IMR-90 (cell line): ENCODE measurements around the gene SDHAF4. TPM values are rescaled to one million over a fixed set of nuclear protein-coding genes. Genes with fewer than 3 reads are reported as not detected.

Experiments
- ATAC-seq: fragments of 200-7000 bp; cut with Tn5 transposase; 2 replicates; pipeline ENCODE4 v1.9.1; 2020; ENCODE audit warnings: low read depth, mild to moderate bottlenecking, moderate library complexity
- BruUV-seq: library from RNA; stranded (reverse); fragments of 400-500 nt; replicated peaks from 2 replicates; lab custom pipeline; 2021; lab: Mats Ljungman, UMichigan
- CTCF ChIA-PET: fragments of 300-600 bp; formaldehyde crosslinking; extraction: SDS; loops from one replicate; lab custom pipeline; 2021; ENCODE audit warnings: antibody characterized with exemption; lab: Yijun Ruan, JAX
- POLR2A ChIA-PET: fragments of 300-600 bp; sonication (Branson Sonifier 250); formaldehyde crosslinking; loops from one replicate; lab custom pipeline; 2022; ENCODE audit warnings: antibody characterized with exemption; ENCODE audit not compliant: unreplicated experiment; lab: Charles Lee
- DNase-seq: peaks from one replicate; pipeline ENCODE4 v3.0.0; 2013
- H2AFZ ChIP-seq: replicated peaks from 2 replicates; pipeline ENCODE3; 2013; ENCODE audit warnings: low read length, mild to moderate bottlenecking; ENCODE audit not compliant: poor library complexity
- H2AK5ac ChIP-seq: 2 replicates; pipeline ENCODE4 v1.6.1; 2013; ENCODE audit warnings: low read depth, low read length, inconsistent platforms
- H2AK9ac ChIP-seq: replicated peaks from 2 replicates; pipeline ENCODE3; 2013; ENCODE audit warnings: mild to moderate bottlenecking, low read depth, low read length, moderate library complexity; ENCODE audit not compliant: poor library complexity
- H2BK120ac ChIP-seq: 2 replicates; pipeline ENCODE4 v1.6.1; 2013; ENCODE audit warnings: low read depth, low read length, inconsistent platforms
- H2BK15ac ChIP-seq: 3 replicates; pipeline ENCODE4 v1.6.1; 2013; ENCODE audit warnings: low read depth, low read length, inconsistent platforms
- H2BK20ac ChIP-seq: 2 replicates; pipeline ENCODE4 v1.6.1; 2013; ENCODE audit warnings: low read depth, mild to moderate bottlenecking, inconsistent platforms, low read length, moderate library complexity
- H2BK5ac ChIP-seq: 2 replicates; pipeline ENCODE4 v1.6.1; 2013; ENCODE audit warnings: mild to moderate bottlenecking, low read depth, low read length, inconsistent platforms; ENCODE audit not compliant: poor library complexity, severe bottlenecking
- H3K14ac ChIP-seq: replicated peaks from 2 replicates; pipeline ENCODE4 v1.6.1; 2013; ENCODE audit warnings: low read depth, low read length, inconsistent platforms
- H3K18ac ChIP-seq: 2 replicates; pipeline ENCODE4 v1.6.1; 2013; ENCODE audit warnings: low read depth, low read length, control low read depth
- H3K23ac ChIP-seq: 2 replicates; pipeline ENCODE4 v1.6.1; 2013; ENCODE audit warnings: low read depth, low read length, inconsistent platforms
- H3K27ac ChIP-seq: 2 replicates; pipeline ENCODE4 v1.5.1; 2013; ENCODE audit warnings: mild to moderate bottlenecking, control low read depth, low read length; ENCODE audit not compliant: insufficient read depth
- H3K27me3 ChIP-seq: 2 replicates; pipeline ENCODE4 v1.6.1; 2013; ENCODE audit warnings: low read length; ENCODE audit not compliant: control insufficient read depth, insufficient read depth
- H3K36me3 ChIP-seq: 2 replicates; pipeline ENCODE4 v1.6.1; 2013; ENCODE audit warnings: low read length, mixed read lengths; ENCODE audit not compliant: control insufficient read depth, insufficient read depth
- H3K4ac ChIP-seq: 2 replicates; pipeline ENCODE4 v1.6.1; 2013; ENCODE audit warnings: low read depth, low read length, inconsistent platforms
- H3K4me1 ChIP-seq: 2 replicates; pipeline ENCODE4 v1.6.1; 2013; ENCODE audit warnings: low read length, mixed read lengths; ENCODE audit not compliant: control insufficient read depth, insufficient read depth
- H3K4me2 ChIP-seq: 2 replicates; pipeline ENCODE4 v1.6.1; 2013; ENCODE audit warnings: low read depth, mild to moderate bottlenecking, control low read depth, low read length, moderate library complexity
- H3K4me3 ChIP-seq: 2 replicates; pipeline ENCODE4 v1.5.1; 2013; ENCODE audit warnings: low read depth, mild to moderate bottlenecking, control low read depth, low read length, moderate library complexity; ENCODE audit not compliant: insufficient read depth
- H3K56ac ChIP-seq: 2 replicates; pipeline ENCODE4 v1.6.1; 2013; ENCODE audit warnings: low read length, inconsistent platforms; ENCODE audit not compliant: insufficient read depth; ENCODE audit errors: extremely low read depth
- H3K79me1 ChIP-seq, 2 experiments: 2 replicates each; pipeline ENCODE4 v1.6.1; 2013; ENCODE audit warnings: low read length in 2 of 2, inconsistent platforms in 1 of 2, low read depth in 1 of 2
- H3K9ac ChIP-seq: 2 replicates; pipeline ENCODE4 v1.6.1; 2013; ENCODE audit warnings: low read depth, low read length, control low read depth
- H3K9me1 ChIP-seq: 2 replicates; pipeline ENCODE4 v1.6.1; 2013; ENCODE audit warnings: low read length, inconsistent platforms; ENCODE audit not compliant: insufficient read depth
- H3K9me3 ChIP-seq: 2 replicates; pipeline ENCODE4 v1.6.1; 2013; ENCODE audit warnings: low read length; ENCODE audit not compliant: control insufficient read depth, insufficient read depth
- H4K20me1 ChIP-seq: 2 replicates; pipeline ENCODE4 v1.6.1; 2013; ENCODE audit warnings: low read length, inconsistent platforms; ENCODE audit not compliant: insufficient read depth
- H4K5ac ChIP-seq: 2 replicates; pipeline ENCODE4 v1.6.1; 2013; ENCODE audit warnings: mild to moderate bottlenecking, low read depth, low read length, control low read depth
- H4K8ac ChIP-seq, 2 experiments: 2 replicates each; pipeline ENCODE4 v1.6.1; 2013; ENCODE audit warnings: low read depth in 2 of 2, low read length in 2 of 2, control low read depth in 1 of 2, inconsistent platforms in 1 of 2
- H4K91ac ChIP-seq: 2 replicates; pipeline ENCODE4 v1.6.1; 2013; ENCODE audit warnings: low read depth, low read length, inconsistent platforms; ENCODE audit not compliant: insufficient read depth
- BHLHE40 ChIP-seq: fragments of 150-350 bp; IDR thresholded peaks from 2 replicates; pipeline ENCODE4 v1.6.1; 2016; ENCODE audit warnings: mild to moderate bottlenecking, low read depth, low read length
- CEBPB ChIP-seq: IDR thresholded peaks from 2 replicates; pipeline ENCODE4 v1.6.1; 2012; ENCODE audit warnings: low read depth, low read length, improper control_type of control experiment
- CHD1 ChIP-seq: IDR thresholded peaks from 2 replicates; pipeline ENCODE4 v1.6.1; 2012; ENCODE audit warnings: low read depth, low read length, improper control_type of control experiment
- CTCF ChIP-seq: conservative IDR thresholded peaks from 2 replicates; pipeline ENCODE4 v1.5.1; 2012; ENCODE audit warnings: mild to moderate bottlenecking, low read depth, low read length, improper control_type of control experiment
- FOS ChIP-seq: fragments of 150-350 bp; IDR thresholded peaks from 2 replicates; pipeline ENCODE4 v1.6.1; 2016; ENCODE audit warnings: low read depth, low read length
- MAFK ChIP-seq: IDR thresholded peaks from 2 replicates; pipeline ENCODE4 v1.6.1; 2012; ENCODE audit warnings: low read depth, low read length, improper control_type of control experiment
- MAZ ChIP-seq: IDR thresholded peaks from 2 replicates; pipeline ENCODE4 v1.6.1; 2012; ENCODE audit warnings: low read depth, mild to moderate bottlenecking, low read length, improper control_type of control experiment, moderate library complexity, borderline replicate concordance
- MXI1 ChIP-seq: IDR thresholded peaks from 2 replicates; pipeline ENCODE4 v1.6.1; 2012; ENCODE audit warnings: low read depth, mild to moderate bottlenecking, low read length, moderate library complexity, borderline replicate concordance
- NFE2L2 ChIP-seq: fragments of 150-350 bp; IDR thresholded peaks from 2 replicates; pipeline ENCODE4 v1.6.1; 2016; ENCODE audit warnings: low read depth, mild to moderate bottlenecking, low read length
- POLR2A ChIP-seq: IDR thresholded peaks from 2 replicates; pipeline ENCODE4 v1.6.1; 2012; ENCODE audit warnings: mild to moderate bottlenecking, low read depth, low read length
- RAD21 ChIP-seq: IDR thresholded peaks from 2 replicates; pipeline ENCODE4 v1.6.1; 2012; ENCODE audit warnings: low read length, improper control_type of control experiment
- RCOR1 ChIP-seq: IDR thresholded peaks from 2 replicates; pipeline ENCODE4 v1.6.1; 2012; ENCODE audit warnings: mild to moderate bottlenecking, low read length, improper control_type of control experiment; ENCODE audit not compliant: insufficient replicate concordance
- RFX5 ChIP-seq: IDR thresholded peaks from 2 replicates; pipeline ENCODE4 v1.8.0; 2012; ENCODE audit warnings: low read depth, mild to moderate bottlenecking, low read length, moderate library complexity
- SMC3 ChIP-seq: fragments of 150-350 bp; IDR thresholded peaks from 2 replicates; pipeline ENCODE4 v1.6.1; 2016; ENCODE audit warnings: low read depth, mild to moderate bottlenecking, antibody characterized with exemption, low read length, moderate library complexity
- USF2 ChIP-seq: fragments of 150-350 bp; IDR thresholded peaks from 2 replicates; pipeline ENCODE4 v1.6.1; 2017; ENCODE audit warnings: mild to moderate bottlenecking, antibody characterized with exemption, low read length, low read depth
- dilution Hi-C: fragments of 300-500 bp; cut with HindIII; formaldehyde crosslinking; loops from one replicate; pipeline ENCODE4 v1.14.3; 2018; ENCODE audit warnings: low sequenced_read_pairs; ENCODE audit not compliant: unreplicated experiment
- in situ Hi-C: fragments of 300-500 bp; cut with MboI; formaldehyde crosslinking; loops from 3 replicates; pipeline ENCODE4 v1.14.3; 2019; ENCODE audit warnings: low sequenced_read_pairs, inconsistent platforms, mixed read lengths
- intact Hi-C: fragments of 100-400 bp; cut with micrococcal nuclease; formaldehyde crosslinking; loops from 2 replicates; pipeline ENCODE4 v1.10.0; 2022
- polyA plus RNA-seq, 3 experiments: library from polyadenylated mRNA; depleted of rRNA; stranded (reverse); fragments of >200 nt; gene quantifications; 2 replicates each; pipeline ENCODE4 v1.2.3, GENCODE V29; 2012; ENCODE audit warnings: low replicate concordance in 1 of 3
- total RNA-seq: library from RNA; depleted of rRNA; stranded (reverse); fragments of >200 nt; gene quantifications from 2 replicates; pipeline ENCODE4 v1.2.3, GENCODE V29; 2012
- TF ChIP-seq, protein P1 (sequence below): fragments of 150-350 bp; IDR thresholded peaks from 2 replicates; pipeline ENCODE4 v1.6.1; 2016; ENCODE audit warnings: low read depth, mild to moderate bottlenecking, low read length, moderate library complexity, borderline replicate concordance

SDHAF4 gene
- total and polyA plus RNA-seq, 2 of the 4 experiments (the other 2 are of a cell fraction) = 1.6 to 4.4 TPM

GRCh38 chr6:70549327-70549726 is 17.4 kb upstream of the SDHAF4 start:
- Histone ChIP-seq H4K8ac (no peak overlapping the region), H4K5ac (no peak overlapping the region), H3K23ac (no peak overlapping the region), H3K27ac (no peak overlapping the region), H3K4me3 (no peak overlapping the region), H3K4ac (no peak overlapping the region), H3K14ac (no peak overlapping the region), H3K4me1 (no peaks in the 10 kb centered on the region), H3K9me3 (no peaks in the 10 kb centered on the region), H2BK20ac (no peak overlapping the region), H3K4me2 (no peak overlapping the region), H3K36me3 (no peaks in the 10 kb centered on the region), H2AK9ac (no peak overlapping the region), H4K20me1 (no peaks in the 10 kb centered on the region), H2BK120ac (no peak overlapping the region), H3K27me3 (no peaks in the 10 kb centered on the region), H2AFZ (no peak overlapping the region), H3K9ac (no peak overlapping the region), H2BK5ac (no peak overlapping the region), H3K79me1 (no peaks in the 10 kb centered on the region), H2BK15ac (no peak overlapping the region), H3K56ac (no peak overlapping the region), H2AK5ac (no peak overlapping the region), H3K9me1 (no peaks in the 10 kb centered on the region), H4K91ac (no peak overlapping the region), H3K18ac (no peak overlapping the region)
- TF ChIP-seq, protein P1, sequence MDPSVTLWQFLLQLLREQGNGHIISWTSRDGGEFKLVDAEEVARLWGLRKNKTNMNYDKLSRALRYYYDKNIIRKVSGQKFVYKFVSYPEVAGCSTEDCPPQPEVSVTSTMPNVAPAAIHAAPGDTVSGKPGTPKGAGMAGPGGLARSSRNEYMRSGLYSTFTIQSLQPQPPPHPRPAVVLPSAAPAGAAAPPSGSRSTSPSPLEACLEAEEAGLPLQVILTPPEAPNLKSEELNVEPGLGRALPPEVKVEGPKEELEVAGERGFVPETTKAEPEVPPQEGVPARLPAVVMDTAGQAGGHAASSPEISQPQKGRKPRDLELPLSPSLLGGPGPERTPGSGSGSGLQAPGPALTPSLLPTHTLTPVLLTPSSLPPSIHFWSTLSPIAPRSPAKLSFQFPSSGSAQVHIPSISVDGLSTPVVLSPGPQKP = no peak
- TF ChIP-seq SMC3 (no peak), NFE2L2 (no peak), CEBPB (no peak), CHD1 (no peak), RCOR1 (no peak), CTCF (no peak), FOS (no peak), RAD21 (no peak), MXI1 (no peak), USF2 (no peak), POLR2A (no peak), RFX5 (no peak), BHLHE40 (no peak), MAFK (no peak), MAZ (no peak)
- in situ Hi-C loops (no loop called here), intact Hi-C loops (loop anchor here (5.0 kb wide), 2 partner anchors 138 to 408 kb away; partner anchors contain the start of gene B3GAT2), dilution Hi-C loops (no loop called here)
- BruUV-seq = no TSS peak
- POLR2A ChIA-PET = no interaction called here
- DNase-seq (peak; percentile 3), ATAC-seq (no peak)
- CTCF ChIA-PET = no interaction called here
